ENCODE results near the gene OR1M1.
"Not testable (repeated sequence)": the region's sequence is repeated elsewhere in the genome, so short reads cannot be mapped to it uniquely, and the experiment has no call there.

The OR1M1 gene, protein sequence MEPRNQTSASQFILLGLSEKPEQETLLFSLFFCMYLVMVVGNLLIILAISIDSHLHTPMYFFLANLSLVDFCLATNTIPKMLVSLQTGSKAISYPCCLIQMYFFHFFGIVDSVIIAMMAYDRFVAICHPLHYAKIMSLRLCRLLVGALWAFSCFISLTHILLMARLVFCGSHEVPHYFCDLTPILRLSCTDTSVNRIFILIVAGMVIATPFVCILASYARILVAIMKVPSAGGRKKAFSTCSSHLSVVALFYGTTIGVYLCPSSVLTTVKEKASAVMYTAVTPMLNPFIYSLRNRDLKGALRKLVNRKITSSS

DNA sequence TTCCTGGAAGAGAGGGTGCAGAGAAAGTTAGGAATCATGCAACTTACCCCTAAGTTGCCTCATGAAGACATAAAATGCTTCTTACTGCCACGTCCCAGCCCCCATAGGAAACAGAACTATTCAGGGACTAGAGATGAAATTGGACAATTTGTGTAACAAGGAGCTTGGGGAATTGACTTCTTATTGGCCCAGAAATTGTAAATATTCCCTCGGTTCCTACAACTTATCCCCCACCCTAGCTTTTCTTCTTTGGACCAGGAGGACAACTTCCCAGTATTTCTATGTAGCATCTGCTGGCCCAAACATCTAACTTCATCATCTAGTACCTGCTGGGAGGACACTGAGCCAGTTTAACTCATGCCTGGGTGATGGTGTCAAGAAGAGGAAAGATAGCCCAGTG lies at the start of gene OR1M1:
TSS of gene OR1M1 (plus strand) at position 301 of the 400 bp plus-strand sequence. CDS start 6,184 bp downstream, outside the sequence.
- no peak for DNase-seq

DNA sequence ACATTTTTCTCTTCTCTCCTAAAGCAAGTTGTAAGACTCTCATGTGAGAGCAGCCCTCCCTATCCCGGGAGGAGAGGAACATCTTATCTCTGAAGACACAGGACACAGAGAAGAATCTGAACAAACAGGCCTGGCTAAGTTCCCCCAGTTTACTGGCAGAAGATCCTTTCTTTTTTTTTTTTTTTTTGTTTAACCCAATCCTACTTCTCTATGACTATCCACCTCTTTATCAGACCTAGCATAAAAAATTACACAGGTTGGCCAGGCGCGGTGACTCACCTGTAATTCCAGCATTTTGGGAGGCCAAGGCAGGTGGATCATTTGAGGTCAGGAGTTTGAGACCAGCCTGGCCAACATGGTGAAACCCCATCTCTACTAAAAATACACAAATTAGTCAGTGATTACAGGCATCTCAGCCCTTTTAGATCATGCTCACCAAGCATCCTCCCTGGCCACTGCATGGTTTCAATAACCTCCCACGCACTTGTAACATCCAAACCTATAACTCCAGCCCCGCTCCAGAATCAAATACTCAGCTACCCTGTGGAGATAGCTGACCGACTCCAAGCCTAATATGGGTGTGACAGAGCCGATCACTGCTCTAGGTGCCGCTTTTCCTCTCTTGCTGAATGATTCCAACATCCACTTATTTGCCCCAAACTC lies 49.3 kb upstream of the OR1M1 start:
- no peak for DNase-seq

- no peak for DNase-seq
Measured at GRCh38 chr19:9039728-9040127, 47.1 kb upstream of the OR1M1 start.

DNA sequence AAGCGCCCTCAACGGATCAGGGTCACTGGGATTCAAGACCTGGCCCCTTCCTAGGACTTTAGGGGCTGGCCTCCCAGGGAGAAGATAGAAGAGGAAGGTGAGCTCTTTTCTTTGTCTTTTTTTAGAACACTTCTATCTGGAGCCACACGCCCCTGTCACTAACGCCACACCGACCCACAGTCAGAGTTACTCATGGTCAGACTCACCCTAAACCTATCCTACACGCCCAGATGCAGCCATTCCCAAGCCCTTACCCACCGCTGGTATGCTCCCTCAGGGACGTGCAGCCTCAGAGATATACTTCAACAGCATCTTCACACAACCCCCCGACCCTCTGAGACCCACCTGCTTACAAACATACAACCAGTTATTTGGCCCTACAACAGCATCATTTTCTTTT lies 46.7 kb upstream of the OR1M1 start:
- DNase-seq: no peak

- no peak for DNase-seq
Measured at GRCh38 chr19:9041023-9041422, 45.8 kb upstream of the OR1M1 start.

- DNase-seq: no peak
Measured at GRCh38 chr19:9043524-9043923, 43.3 kb upstream of the OR1M1 start.

DNA sequence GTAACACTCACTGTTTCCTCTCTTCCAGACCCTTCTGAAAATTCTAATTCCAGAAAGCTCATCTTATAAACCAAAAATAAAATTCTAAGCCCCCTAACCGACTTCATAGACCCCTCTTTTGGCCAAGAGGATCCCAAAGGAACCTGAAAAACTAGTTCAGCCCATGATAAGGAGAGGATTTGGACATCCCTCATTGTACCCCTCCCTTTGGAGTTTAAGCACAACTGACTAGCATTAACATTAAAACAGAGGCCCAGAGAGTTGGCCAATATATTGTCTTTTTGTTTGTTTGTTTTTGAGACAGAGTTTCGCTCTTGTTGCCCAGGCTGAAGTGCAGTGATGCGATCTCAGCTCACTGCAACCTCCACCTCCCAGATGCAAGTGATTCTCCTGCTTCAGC lies 42.4 kb upstream of the OR1M1 start:
- no peak for DNase-seq

GRCh38 chr19:9046694-9047093 lies 40.2 kb upstream of the OR1M1 start:
- no peak for DNase-seq

DNA sequence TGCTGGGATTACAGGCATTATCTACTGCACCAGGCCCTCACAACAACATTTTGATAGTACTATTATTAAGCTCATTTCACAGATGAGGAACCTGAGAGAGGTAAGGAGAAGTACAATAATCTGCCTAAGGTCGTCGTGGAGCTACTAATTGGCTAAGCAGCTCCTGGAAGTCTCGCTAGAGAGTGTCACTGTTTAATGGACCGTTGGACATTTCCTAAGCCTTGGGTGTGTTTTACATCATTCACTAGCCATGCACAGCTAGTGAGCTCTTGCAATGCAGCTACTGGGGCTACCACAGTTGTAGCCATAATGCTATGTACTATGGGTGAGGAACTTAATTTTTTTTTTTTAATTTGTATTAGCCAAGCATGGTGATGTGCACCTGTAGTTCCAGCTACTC lies 34.0 kb upstream of the OR1M1 start:
- DNase-seq: no peak

GRCh38 chr19:9053674-9054073 lies 33.2 kb upstream of the OR1M1 start:
- not testable (repeated sequence) for DNase-seq

DNA sequence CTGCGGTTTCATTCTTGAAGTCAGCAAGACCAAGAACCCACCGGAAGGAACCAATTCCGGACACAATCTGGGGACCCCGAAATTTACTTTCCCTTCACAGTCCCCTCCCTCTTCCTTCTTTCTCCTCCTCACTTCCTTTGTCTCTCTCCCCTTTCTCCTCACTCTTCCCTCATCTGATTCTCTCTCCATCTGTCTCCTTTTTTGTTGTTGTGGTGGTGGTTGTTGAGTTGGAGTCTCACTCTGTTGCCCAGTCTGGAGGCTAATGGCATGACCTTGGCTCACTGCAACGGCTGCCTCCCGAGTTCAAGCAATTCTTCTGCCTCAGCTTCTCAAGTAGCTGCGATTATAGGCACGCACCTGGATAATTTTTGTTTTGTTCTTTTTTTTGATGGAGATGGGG lies 32.7 kb upstream of the OR1M1 start:
- no peak for DNase-seq

GRCh38 chr19:9054765-9055164 lies 32.1 kb upstream of the OR1M1 start:
- DNase-seq: no peak

GRCh38 chr19:9056131-9056530 lies 30.7 kb upstream of the OR1M1 start:
- not testable (repeated sequence) for DNase-seq

DNA sequence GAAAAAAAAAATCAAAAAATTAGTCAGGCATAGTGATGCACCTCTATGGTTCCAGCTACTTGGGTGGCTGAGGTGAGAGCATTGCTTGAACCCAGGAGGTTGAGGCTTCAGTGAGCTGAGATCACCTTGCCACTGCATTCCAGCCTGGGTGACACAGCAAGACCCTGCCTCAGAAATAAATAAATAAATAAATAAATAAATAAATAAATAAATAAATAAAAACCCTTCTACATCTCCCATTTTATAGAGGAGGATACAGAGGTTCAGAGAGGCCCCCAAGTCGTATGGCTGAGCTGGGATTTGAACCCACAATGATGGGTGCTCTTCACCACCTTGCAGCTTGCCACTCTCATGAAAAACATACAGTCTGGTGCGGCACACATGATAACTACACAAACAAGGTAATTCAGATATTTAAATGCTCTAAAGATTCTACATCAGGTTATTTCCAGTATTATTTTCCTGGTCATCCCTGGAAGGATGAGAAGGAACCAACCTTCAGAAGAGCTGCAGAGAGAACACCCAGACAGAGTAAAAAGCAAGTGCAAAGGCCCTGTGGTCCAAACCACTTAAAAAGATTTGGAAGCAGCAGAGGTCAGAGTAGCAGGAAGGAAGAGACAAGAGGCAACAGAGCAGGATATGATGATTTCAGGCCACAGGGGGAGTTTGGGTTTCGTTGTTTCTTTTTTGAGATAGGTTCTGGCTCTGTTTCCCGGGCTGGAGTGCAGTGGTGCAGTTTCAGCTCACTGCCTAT lies 29.2 kb upstream of the OR1M1 start:
- DNase-seq: no peak

DNA sequence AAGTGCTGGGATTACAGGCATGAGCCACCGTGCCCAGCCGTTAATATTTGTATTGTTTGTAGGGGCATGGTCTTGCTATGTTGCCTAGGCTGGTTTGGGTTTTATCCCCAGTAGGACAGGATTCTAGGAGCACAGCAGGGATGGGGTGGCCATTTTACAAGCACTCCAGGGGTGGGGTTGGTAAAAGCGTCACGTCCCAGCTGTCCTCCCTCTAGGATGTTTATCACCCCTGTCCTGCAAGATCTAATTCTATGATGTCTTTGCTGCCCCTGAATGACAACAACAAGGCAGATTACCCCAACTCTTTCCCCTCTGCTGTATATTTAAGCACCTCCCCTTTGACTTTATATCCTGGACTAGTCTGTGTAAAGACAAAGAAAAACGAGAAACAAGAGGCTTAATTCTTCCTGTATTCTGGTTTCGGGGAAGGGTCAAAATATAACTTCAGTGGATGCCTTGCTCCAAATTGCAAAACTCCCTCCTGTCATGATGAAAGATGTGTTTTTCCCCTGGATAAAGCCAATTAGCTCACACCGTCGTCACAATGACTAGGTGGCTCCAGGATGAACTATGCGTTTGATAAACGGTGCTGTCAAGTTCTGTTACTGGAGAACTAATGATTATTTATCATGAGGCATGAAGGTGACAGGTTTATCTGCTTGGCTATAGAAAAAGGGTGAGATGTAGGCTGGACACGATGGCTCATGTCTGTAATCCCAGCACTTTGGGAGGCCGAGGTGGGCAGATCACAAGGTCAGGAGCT lies 27.8 kb upstream of the OR1M1 start:
- DNase-seq: no peak

DNA sequence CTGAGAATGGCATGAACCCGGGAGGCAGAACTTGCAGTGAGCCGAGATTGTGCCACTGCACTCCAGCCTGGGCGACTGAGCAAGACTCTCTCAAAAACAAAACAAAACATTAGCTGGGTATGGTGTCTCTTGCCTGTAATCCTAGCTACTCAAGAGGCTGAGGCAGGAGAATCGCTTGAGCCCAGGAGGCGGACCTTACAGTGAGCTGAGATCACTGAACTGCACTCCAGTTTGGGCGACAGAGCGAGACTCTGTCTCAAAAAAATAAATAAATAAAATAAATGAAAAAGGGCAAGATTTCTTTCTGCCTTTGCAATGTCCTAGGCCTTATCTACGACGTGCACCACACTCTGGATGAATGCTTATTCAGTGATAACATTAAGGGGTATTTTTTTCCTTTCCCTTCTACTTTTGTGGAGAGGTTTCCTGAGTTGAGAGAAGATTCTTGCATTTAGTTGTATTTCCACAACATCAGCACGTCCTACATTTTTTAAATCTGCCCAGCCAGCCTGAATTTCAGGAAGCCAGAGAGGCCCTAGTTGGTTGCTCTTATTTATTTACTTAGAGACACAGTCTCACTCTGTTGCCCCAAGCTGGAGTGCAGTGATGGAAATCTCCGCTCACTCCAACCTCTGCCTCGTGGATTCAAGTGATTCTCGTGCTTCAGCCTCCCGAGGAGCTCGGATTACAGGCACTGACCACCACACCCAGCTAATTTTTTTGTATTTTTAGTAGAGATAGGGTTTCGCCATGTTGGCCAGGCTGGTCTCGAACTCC lies 26.1 kb upstream of the OR1M1 start:
- no peak for DNase-seq

DNA sequence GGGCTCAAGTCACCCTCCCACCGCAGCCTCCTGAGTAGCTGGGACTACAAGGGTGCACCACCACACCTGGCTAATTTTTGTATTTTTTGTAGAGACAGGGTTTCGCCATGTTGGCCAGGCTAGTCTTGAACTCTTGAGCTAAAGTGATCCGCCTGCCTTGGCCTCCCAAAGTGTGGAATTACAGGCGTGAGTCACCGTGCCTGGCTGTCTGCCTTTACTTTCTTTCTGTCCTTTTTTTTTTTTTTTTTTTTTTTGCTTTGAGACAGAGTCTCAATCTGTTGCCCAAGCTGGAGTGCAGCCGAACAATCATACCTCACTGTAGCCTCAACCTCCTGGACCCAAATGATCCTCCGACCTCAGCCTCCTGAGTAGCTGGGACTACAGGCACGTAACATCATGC lies 25.0 kb upstream of the OR1M1 start:
- no peak for DNase-seq

GRCh38 chr19:9065457-9066014 lies 21.3 kb upstream of the OR1M1 start:
- no peak for DNase-seq

- DNase-seq: no peak
Measured at GRCh38 chr19:9070066-9070465, 16.8 kb upstream of the OR1M1 start.

DNA sequence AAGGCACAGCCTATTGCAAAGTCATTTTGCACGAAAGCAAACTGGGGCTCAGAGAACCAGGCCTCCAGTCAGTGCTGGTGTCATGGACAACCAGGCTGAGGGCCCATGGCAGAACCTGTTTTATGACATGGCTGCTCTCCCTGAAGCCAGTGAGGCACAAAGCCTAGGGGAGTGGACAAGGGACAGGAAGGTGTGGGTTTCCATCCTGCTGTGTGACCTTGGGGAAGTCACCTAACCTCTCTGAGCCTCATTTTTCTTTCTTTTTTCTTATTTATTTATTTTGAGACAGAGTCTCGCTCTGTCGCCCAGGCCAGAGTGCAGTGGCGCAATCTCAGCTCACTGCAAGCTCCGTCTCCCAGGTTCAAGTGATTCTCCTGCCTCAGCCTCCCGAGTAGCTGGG lies 15.1 kb upstream of the OR1M1 start:
- DNase-seq: not testable (repeated sequence)

DNA sequence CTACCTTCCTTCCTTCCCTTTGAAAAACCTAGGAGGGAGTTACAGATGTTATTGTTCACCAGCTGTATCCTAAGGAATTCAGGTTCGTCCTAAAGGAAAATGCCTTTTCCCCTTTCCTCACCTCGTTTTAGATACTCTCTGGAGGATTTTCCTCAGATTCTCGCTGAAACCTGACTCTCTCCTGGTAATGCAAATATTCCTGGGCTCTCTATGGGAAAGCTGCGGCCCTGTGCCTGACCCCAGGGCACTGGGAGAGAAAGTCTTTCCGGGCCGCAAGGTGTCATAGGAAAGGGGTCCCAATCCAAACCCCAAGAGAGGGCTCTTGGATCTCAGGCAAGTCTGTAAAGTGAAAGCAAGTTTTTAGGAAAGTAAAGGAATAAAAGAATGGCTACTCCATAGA lies 13.1 kb upstream of the OR1M1 start:
- DNase-seq: no peak
